H1 (cell line): ENCODE data around the gene NOXO1. TPM values are rescaled to one million over a fixed set of nuclear protein-coding genes. Genes with fewer than 3 reads are reported as not detected.

Source experiments
- ASH2L ChIP-seq: fragments of 200-600, 300-600 bp; sonication (generic); IDR thresholded peaks from one replicate; pipeline ENCODE4 v1.7.1; 2017; ENCODE audit warnings: low read length
- CHD2 ChIP-seq: IDR thresholded peaks from 2 replicates; pipeline ENCODE4 v1.6.1; 2012; ENCODE audit warnings: low read length, improper control_type of control experiment
- EGR1 ChIP-seq: IDR thresholded peaks from 2 replicates; pipeline ENCODE4 v1.6.1; 2011; ENCODE audit warnings: low read depth, low read length, borderline replicate concordance
- GTF2F1 ChIP-seq: IDR thresholded peaks from 2 replicates; pipeline ENCODE4 v1.6.1; 2012; ENCODE audit warnings: low read depth, low read length, improper control_type of control experiment, borderline replicate concordance
- HDAC2 ChIP-seq, 2 experiments: fragments of 300-600 bp in 1 of 2; sonication (generic) in 1 of 2; IDR thresholded peaks; 2 replicates each; pipeline ENCODE4 v1.6.1; 2011 to 2012; ENCODE audit warnings: low read depth in 2 of 2, low read length in 2 of 2, mild to moderate bottlenecking in 2 of 2, moderate library complexity in 2 of 2, borderline replicate concordance in 1 of 2, inconsistent platforms in 1 of 2
- JUN ChIP-seq: IDR thresholded peaks from 2 replicates; pipeline ENCODE4 v1.6.1; 2011; ENCODE audit warnings: low read depth, mild to moderate bottlenecking, improper control_type of control experiment, low read length
- JUND ChIP-seq: IDR thresholded peaks from 2 replicates; pipeline ENCODE4 v1.6.1; 2011; ENCODE audit warnings: mild to moderate bottlenecking, improper control_type of control experiment, low read length
- MAFK ChIP-seq: IDR thresholded peaks from 2 replicates; pipeline ENCODE4 v1.6.1; 2012; ENCODE audit warnings: low read depth, mild to moderate bottlenecking, improper control_type of control experiment, low read length
- POLR2AphosphoS5 ChIP-seq: IDR thresholded peaks from 2 replicates; pipeline ENCODE4 v1.6.1; 2011; ENCODE audit warnings: low read depth, low read length
- RBBP5 ChIP-seq: IDR thresholded peaks from 2 replicates; pipeline ENCODE4 v1.7.1; 2012; ENCODE audit warnings: low read depth, mild to moderate bottlenecking, inconsistent platforms, low read length, moderate library complexity, borderline replicate concordance
- SIN3A ChIP-seq, 2 experiments: IDR thresholded peaks in 1 of 2; conservative IDR thresholded peaks in 1 of 2; 2 replicates each; pipeline ENCODE4 v1.6.1; 2011 to 2012; ENCODE audit warnings: low read length in 2 of 2, improper control_type of control experiment in 1 of 2, low read depth in 1 of 2, mild to moderate bottlenecking in 1 of 2
- SIRT6 ChIP-seq: IDR thresholded peaks from one replicate; pipeline ENCODE4 v1.7.1; 2012; ENCODE audit warnings: low read length, inconsistent platforms
- SP1 ChIP-seq: IDR thresholded peaks from 2 replicates; pipeline ENCODE4 v1.6.1; 2011; ENCODE audit warnings: low read depth, low read length
- SP2 ChIP-seq: IDR thresholded peaks from 2 replicates; pipeline ENCODE4 v1.6.1; 2012; ENCODE audit warnings: mild to moderate bottlenecking, low read length, inconsistent platforms
- SRF ChIP-seq: IDR thresholded peaks from 2 replicates; pipeline ENCODE4 v1.6.1; 2011; ENCODE audit warnings: mild to moderate bottlenecking, low read depth, low read length, moderate library complexity
- TEAD4 ChIP-seq: IDR thresholded peaks from 2 replicates; pipeline ENCODE4 v1.6.1; 2012; ENCODE audit warnings: low read depth, low read length, inconsistent platforms, mixed read lengths
- USF2 ChIP-seq: IDR thresholded peaks from 2 replicates; pipeline ENCODE4 v1.6.1; 2011; ENCODE audit warnings: low read length, improper control_type of control experiment
- YY1 ChIP-seq: IDR thresholded peaks from 2 replicates; pipeline ENCODE4 v1.6.1; 2011; ENCODE audit warnings: low read depth, mild to moderate bottlenecking, low read length
- ZNF274 ChIP-seq: IDR thresholded peaks from 2 replicates; pipeline ENCODE4 v1.7.0; 2012; ENCODE audit warnings: low read length, borderline replicate concordance; ENCODE audit errors: extremely low read depth
- polyA plus RNA-seq, 7 experiments: library from polyadenylated mRNA; depleted of rRNA in 3 of 7; stranded (reverse) in 5 of 7; unstranded in 2 of 7; fragments of >200 nt in 5 of 7; fragments of 200-250 nt in 2 of 7; gene quantifications; 1 replicate in 5 of 7; 2 replicates in 1 of 7; 4 replicates in 1 of 7; pipeline versions ENCODE4 v1.2.1 to v1.2.3, GENCODE V29; 2011 to 2013; ENCODE audit warnings: missing spikeins in 2 of 7, mixed read lengths in 2 of 7
- total RNA-seq: library from RNA; stranded (reverse); fragmentation: NEBNext Ultra II Directional; extraction: Animal tissue kit (Norgen Biotek cat#: 25700); gene quantifications from 2 replicates; pipeline ENCODE4 v1.2.1, GENCODE V29; 2021
- TF ChIP-seq, protein P1 (sequence below): IDR thresholded peaks from 2 replicates; pipeline ENCODE4 v1.6.1; 2012; ENCODE audit warnings: inconsistent platforms

Gene NOXO1
- total and polyA plus RNA-seq, 2 of the 8 experiments (the other 6 are each of a cell fraction or from before 2014, with no cell fraction given): 1.3 to 2.5 TPM

DNA sequence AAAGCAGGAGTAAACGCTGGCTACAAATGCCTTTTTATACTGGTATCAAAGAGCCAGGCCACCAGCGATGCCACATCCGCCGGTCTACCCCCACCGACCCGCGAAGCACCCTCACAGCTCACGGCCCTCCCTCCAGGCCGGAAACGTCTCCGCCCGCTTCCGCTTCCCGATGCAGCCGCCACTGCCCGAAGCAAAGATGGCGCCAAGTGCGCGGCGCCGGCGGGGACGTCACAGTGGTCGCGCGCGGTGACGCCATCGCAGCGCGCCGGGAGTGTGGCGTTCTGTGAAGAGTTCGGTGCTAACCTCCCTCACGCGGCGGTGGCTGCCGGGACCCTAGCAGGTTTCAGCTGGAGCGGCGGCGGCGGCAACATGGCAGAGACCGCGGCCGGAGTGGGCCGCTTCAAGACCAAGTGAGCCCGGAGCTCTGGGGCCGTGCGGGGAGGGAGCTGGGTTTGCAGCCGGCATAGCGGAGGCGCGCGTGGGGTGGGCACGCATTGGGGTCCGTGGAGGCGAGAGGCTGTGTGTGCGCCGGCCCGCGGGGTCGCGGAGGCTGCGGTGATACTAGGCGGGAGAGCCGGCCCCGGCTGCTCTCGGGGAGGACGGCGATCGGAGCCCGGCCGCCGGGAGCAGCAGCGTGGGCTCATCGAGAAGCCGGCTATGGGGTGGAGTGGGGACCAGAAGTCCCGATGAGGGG is 9.3 kb downstream of the NOXO1 start, which contains the start of gene TBL3 (continued):
- TF ChIP-seq, protein P1, sequence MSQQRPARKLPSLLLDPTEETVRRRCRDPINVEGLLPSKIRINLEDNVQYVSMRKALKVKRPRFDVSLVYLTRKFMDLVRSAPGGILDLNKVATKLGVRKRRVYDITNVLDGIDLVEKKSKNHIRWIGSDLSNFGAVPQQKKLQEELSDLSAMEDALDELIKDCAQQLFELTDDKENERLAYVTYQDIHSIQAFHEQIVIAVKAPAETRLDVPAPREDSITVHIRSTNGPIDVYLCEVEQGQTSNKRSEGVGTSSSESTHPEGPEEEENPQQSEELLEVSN: no peak
- no peak for TF ChIP-seq MAFK
- peak; percentile 68; the same call in 1 of the 2 replicates for TF ChIP-seq JUND
- peak; percentile 90 for TF ChIP-seq ASH2L
- peak; percentile 90 for TF ChIP-seq POLR2AphosphoS5
- no peak for TF ChIP-seq ZNF274
- peak; percentile 98 for TF ChIP-seq SRF
- TF ChIP-seq USF2: no peak
- TF ChIP-seq HDAC2 (IDR thresholded peaks at IDR 0.05; ENCODE audit: borderline replicate concordance in 1 of 2, low read depth in 2 of 2, low read length in 2 of 2): no peak
- TF ChIP-seq RBBP5: peak; percentile 96; the same call in 1 of the 2 replicates
- no peak for TF ChIP-seq SIRT6
- TF ChIP-seq SIN3A (conservative IDR thresholded peaks at IDR 0.05 in 1 of 2, IDR thresholded peaks at IDR 0.05 in 1 of 2; ENCODE audit: low read depth in 1 of 2, low read length in 2 of 2): peak; percentile 76 to 99; a peak in 2 of 4 replicates
- TF ChIP-seq TEAD4: 0 out of 2 replicates have a peak, but pooled peaks have one; percentile 7
- peak; percentile 100 for TF ChIP-seq YY1
- TF ChIP-seq JUN: no peak
- peak; percentile 74 for TF ChIP-seq CHD2
- no peak for TF ChIP-seq SP2
- TF ChIP-seq EGR1: peak; percentile 90
- peak; percentile 82 for TF ChIP-seq SP1
- peak; percentile 78; the same call in 1 of the 2 replicates for TF ChIP-seq GTF2F1
